ENCODE data around the gene CELA2A. TPM values are rescaled to one million over a fixed set of nuclear protein-coding genes. Genes with fewer than 3 reads are reported as not detected.
A peak's percentile ranks its signal among the peaks of the same experiment; 100 is the strongest.

CELA2A gene
- total and polyA plus RNA-seq, 10 of the 15 experiments (the other 5 are each of a cell fraction or from before 2014, with no cell fraction given), result 0.90 TPM; not detected in 9

DNA sequence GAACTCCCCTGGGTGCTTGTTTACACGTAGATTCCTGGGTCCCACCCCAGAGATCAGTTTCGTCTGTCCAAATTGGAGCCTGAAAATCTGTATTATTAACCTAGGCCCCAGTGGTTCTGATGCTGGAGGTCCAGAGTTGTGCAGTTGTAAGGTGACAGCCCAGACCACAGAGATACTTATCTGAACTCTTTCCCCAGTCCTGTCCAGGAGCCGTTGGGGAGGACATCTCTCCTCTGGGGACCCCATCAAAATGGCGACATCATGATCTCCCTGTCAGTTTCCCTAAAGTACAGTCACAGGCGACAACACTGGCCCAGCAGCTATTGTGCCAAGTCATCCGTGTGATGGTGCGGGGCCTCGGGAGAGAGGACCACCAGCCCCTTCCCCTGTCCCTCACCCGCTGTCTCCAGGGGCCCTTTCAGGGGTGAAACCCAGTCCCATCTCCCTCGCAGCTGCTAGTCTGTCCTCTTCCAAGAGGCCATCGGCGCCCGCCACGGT is 47.6 kb upstream of the CELA2A start:
- 28% methylated on average over 14 of the region's 14 CpGs for WGBS (ENCODE audit: insufficient coverage, insufficient replicate concordance, low lambda C conversion rate, missing lambda C conversion rate)
- intact Hi-C loops (cut with micrococcal nuclease; ENCODE audit: unreplicated experiment) (no loop called here), in situ Hi-C loops (cut with MboI) (no loop called here)
- Histone ChIP-seq H3K9ac (ENCODE audit: control insufficient read depth, insufficient read depth, low read length) (no peak overlapping the region), H3K36me3 (ENCODE audit: control insufficient read depth in 2 of 2, insufficient read depth in 2 of 2, low read length in 1 of 2) (no peaks in the 10 kb centered on the region), H3K4me2 (ENCODE audit: control insufficient read depth, insufficient read depth) (peak overlapping the region; percentile 69), H3K4me3 (peak overlapping the region; percentile 97; the same call in 1 of the 2 replicates), H3K9me3 (replicated peaks; ENCODE audit: control insufficient read depth, insufficient read depth, low read length) (no peaks in the 10 kb centered on the region), H3K79me2 (ENCODE audit: control insufficient read depth, insufficient read depth, low read length) (peaks cover 41% of the 10 kb centered on the region), H3K27ac (ENCODE audit: control insufficient read depth, insufficient read depth) (no peak overlapping the region), H2AFZ (ENCODE audit: control insufficient read depth, low read depth, low read length) (peak overlapping the region; percentile 33; the same call in 1 of the 2 replicates), H3K27me3 (replicated peaks in 1 of 2; ENCODE audit: control insufficient read depth in 2 of 2, insufficient read depth in 2 of 2, low read length in 1 of 2) (peaks cover 0 to 3% of the 10 kb centered on the region in 2 experiments; a peak in 1 of 4 replicates), H4K20me1 (ENCODE audit: control insufficient read depth, insufficient read depth) (no peaks in the 10 kb centered on the region), H3K4me1 (ENCODE audit: control insufficient read depth, insufficient read depth, low read length) (peaks cover 11% of the 10 kb centered on the region; the same call in 1 of the 2 replicates)
- POLR2A ChIA-PET, result no interaction called here
- CTCF ChIA-PET, result interaction anchor here (1.1 kb wide), 1 partner anchor 85 kb away, joined by 4 read pairs; no protein-coding TSS in a partner anchor
- SMC1A ChIA-PET (ENCODE audit: uncharacterized antibody, unreplicated experiment), result no interaction called here
- DNase-seq (ENCODE audit: low read depth, low spot score), result no peak
- BruUV-seq (replicated peaks), result no TSS peak
- no peak for FAIRE-seq
- RAD21 ChIA-PET (ENCODE audit: unreplicated experiment), result no interaction called here
- no peak for ATAC-seq
- TF ChIP-seq, protein P1, sequence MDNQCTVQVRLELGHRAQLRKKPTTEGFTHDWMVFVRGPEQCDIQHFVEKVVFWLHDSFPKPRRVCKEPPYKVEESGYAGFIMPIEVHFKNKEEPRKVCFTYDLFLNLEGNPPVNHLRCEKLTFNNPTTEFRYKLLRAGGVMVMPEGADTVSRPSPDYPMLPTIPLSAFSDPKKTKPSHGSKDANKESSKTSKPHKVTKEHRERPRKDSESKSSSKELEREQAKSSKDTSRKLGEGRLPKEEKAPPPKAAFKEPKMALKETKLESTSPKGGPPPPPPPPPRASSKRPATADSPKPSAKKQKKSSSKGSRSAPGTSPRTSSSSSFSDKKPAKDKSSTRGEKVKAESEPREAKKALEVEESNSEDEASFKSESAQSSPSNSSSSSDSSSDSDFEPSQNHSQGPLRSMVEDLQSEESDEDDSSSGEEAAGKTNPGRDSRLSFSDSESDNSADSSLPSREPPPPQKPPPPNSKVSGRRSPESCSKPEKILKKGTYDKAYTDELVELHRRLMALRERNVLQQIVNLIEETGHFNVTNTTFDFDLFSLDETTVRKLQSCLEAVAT (IDR thresholded peaks at IDR 0.05), result no peak
- TF ChIP-seq BHLHE40 (IDR thresholded peaks at IDR 0.05; ENCODE audit: borderline replicate concordance in 1 of 2, low read depth in 2 of 2, low read length in 1 of 2) (no peak), NBN (IDR thresholded peaks at IDR 0.05) (no peak), HDAC2 (IDR thresholded peaks at IDR 0.05) (no peak), SIN3A (IDR thresholded peaks at IDR 0.05; ENCODE audit: low read depth, low read length) (no peak), EZH2 (IDR thresholded peaks at IDR 0.05; ENCODE audit: borderline replicate concordance, control insufficient read depth, low read depth, low read length) (no peak), GABPA (IDR thresholded peaks at IDR 0.05; ENCODE audit: low read depth) (no peak), KLF5 (IDR thresholded peaks at IDR 0.05; ENCODE audit: partially characterized antibody) (no peak), SUZ12 (IDR thresholded peaks at IDR 0.05; ENCODE audit: unreplicated experiment) (no peak), EED (IDR thresholded peaks at IDR 0.05; ENCODE audit: low read depth) (no peak), JUNB (IDR thresholded peaks at IDR 0.05) (no peak), SRF (IDR thresholded peaks at IDR 0.05; ENCODE audit: low read depth in 2 of 2, low read length in 2 of 2) (no peak), CHD1 (IDR thresholded peaks at IDR 0.05; ENCODE audit: low read depth, low read length) (no peak), SPI1 (IDR thresholded peaks at IDR 0.05; ENCODE audit: borderline replicate concordance, insufficient read depth, low read depth, low read length) (no peak), BMI1 (IDR thresholded peaks at IDR 0.05; ENCODE audit: borderline replicate concordance) (no peak)
- TF ChIP-seq, protein P2, sequence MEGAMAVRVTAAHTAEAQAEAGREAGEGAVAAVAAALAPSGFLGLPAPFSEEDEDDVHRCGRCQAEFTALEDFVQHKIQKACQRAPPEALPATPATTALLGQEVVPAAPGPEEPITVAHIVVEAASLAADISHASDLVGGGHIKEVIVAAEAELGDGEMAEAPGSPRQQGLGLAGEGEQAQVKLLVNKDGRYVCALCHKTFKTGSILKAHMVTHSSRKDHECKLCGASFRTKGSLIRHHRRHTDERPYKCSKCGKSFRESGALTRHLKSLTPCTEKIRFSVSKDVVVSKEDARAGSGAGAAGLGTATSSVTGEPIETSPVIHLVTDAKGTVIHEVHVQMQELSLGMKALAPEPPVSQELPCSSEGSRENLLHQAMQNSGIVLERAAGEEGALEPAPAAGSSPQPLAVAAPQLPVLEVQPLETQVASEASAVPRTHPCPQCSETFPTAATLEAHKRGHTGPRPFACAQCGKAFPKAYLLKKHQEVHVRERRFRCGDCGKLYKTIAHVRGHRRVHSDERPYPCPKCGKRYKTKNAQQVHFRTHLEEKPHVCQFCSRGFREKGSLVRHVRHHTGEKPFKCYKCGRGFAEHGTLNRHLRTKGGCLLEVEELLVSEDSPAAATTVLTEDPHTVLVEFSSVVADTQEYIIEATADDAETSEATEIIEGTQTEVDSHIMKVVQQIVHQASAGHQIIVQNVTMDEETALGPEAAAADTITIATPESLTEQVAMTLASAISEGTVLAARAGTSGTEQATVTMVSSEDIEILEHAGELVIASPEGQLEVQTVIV (IDR thresholded peaks at IDR 0.05; ENCODE audit: borderline replicate concordance, partially characterized antibody), result no peak
